Measurements from ENCODE around the gene DHPS. TPM values are rescaled to one million over a fixed set of nuclear protein-coding genes. Genes with fewer than 3 reads are reported as not detected.
"Not testable (repeated sequence)": the region's sequence is repeated elsewhere in the genome, so short reads cannot be mapped to it uniquely, and the experiment has no call there.

DHPS gene
- total and polyA plus RNA-seq, 2 of the 4 experiments (the other 2 are of a cell fraction): 82.8 to 85.0 TPM

- ATAC-seq (ENCODE audit: low read depth); intact Hi-C loops (cut with micrococcal nuclease); H3K4me3 ChIP-seq (ENCODE audit: insufficient read depth, low read depth, low read length): not testable (repeated sequence)
Observed at GRCh38 chr19:12713304-12713703, 31.6 kb upstream of the DHPS start.

GRCh38 chr19:12712077-12712476 lies 30.4 kb upstream of the DHPS start:
- H2BK15ac ChIP-seq (ENCODE audit: low read depth, low read length); POLR2A ChIA-PET (ENCODE audit: unreplicated experiment); H4K5ac ChIP-seq (ENCODE audit: low read depth, low read length); H3K14ac ChIP-seq (replicated peaks; ENCODE audit: low read depth, low read length); dilution Hi-C loops (cut with HindIII; ENCODE audit: low sequenced_read_pairs, unreplicated experiment); H3K18ac ChIP-seq (ENCODE audit: low read depth, low read length); H3K9me3 ChIP-seq (ENCODE audit: control insufficient read depth, insufficient read depth, low read length); ATAC-seq (ENCODE audit: low read depth); H3K4ac ChIP-seq (ENCODE audit: low read depth, low read length); H4K8ac ChIP-seq (ENCODE audit: low read depth in 2 of 2, low read length in 2 of 2); intact Hi-C loops (cut with micrococcal nuclease); H2AK5ac ChIP-seq (ENCODE audit: low read depth, low read length); H3K4me1 ChIP-seq (ENCODE audit: control insufficient read depth, insufficient read depth, low read length); H2BK120ac ChIP-seq (ENCODE audit: low read depth, low read length); DNase-seq; H3K4me2 ChIP-seq (ENCODE audit: low read depth, low read length); H2AK9ac ChIP-seq (replicated peaks; ENCODE audit: low read depth, low read length, poor library complexity); H2BK20ac ChIP-seq (ENCODE audit: low read depth, low read length); H3K27me3 ChIP-seq (ENCODE audit: control insufficient read depth, insufficient read depth, low read length); H3K4me3 ChIP-seq (ENCODE audit: insufficient read depth, low read depth, low read length); BruUV-seq (replicated peaks); CTCF ChIA-PET; H3K9me1 ChIP-seq (ENCODE audit: insufficient read depth, low read length); H2AFZ ChIP-seq (replicated peaks; ENCODE audit: low read length, poor library complexity); H3K27ac ChIP-seq (ENCODE audit: insufficient read depth, low read length); H4K91ac ChIP-seq (ENCODE audit: insufficient read depth, low read depth, low read length); in situ Hi-C loops (cut with MboI; ENCODE audit: low sequenced_read_pairs); H3K23ac ChIP-seq (ENCODE audit: low read depth, low read length); H3K56ac ChIP-seq (ENCODE audit: extremely low read depth, insufficient read depth, low read length); H3K9ac ChIP-seq (ENCODE audit: low read depth, low read length); H2BK5ac ChIP-seq (ENCODE audit: low read depth, low read length, poor library complexity, severe bottlenecking): not testable (repeated sequence)
- WGBS, 2 experiments (ENCODE audit: extremely low coverage in 2 of 2, insufficient read length in 1 of 2): no CpG with 5 or more reads among the region's 14 CpGs
- Histone ChIP-seq H4K20me1 (ENCODE audit: insufficient read depth, low read length) (peaks cover 13% of the 10 kb centered on the region), H3K36me3 (ENCODE audit: control insufficient read depth, insufficient read depth, low read length) (peaks cover 66% of the 10 kb centered on the region), H3K79me1 (ENCODE audit: low read depth in 1 of 2, low read length in 2 of 2) (peaks cover 25 to 47% of the 10 kb centered on the region in 2 experiments)

More at GRCh38 chr19:12713304-12713703, 31.6 kb upstream of the DHPS start:
- H4K5ac ChIP-seq (ENCODE audit: low read depth, low read length); H3K9me1 ChIP-seq (ENCODE audit: insufficient read depth, low read length); dilution Hi-C loops (cut with HindIII; ENCODE audit: low sequenced_read_pairs, unreplicated experiment); H3K23ac ChIP-seq (ENCODE audit: low read depth, low read length); H3K9ac ChIP-seq (ENCODE audit: low read depth, low read length); H2BK120ac ChIP-seq (ENCODE audit: low read depth, low read length); H3K14ac ChIP-seq (replicated peaks; ENCODE audit: low read depth, low read length); H2BK5ac ChIP-seq (ENCODE audit: low read depth, low read length, poor library complexity, severe bottlenecking); H2AK5ac ChIP-seq (ENCODE audit: low read depth, low read length); H2BK15ac ChIP-seq (ENCODE audit: low read depth, low read length); H3K56ac ChIP-seq (ENCODE audit: extremely low read depth, insufficient read depth, low read length); H4K8ac ChIP-seq (ENCODE audit: low read depth in 2 of 2, low read length in 2 of 2); H3K4me1 ChIP-seq (ENCODE audit: control insufficient read depth, insufficient read depth, low read length); in situ Hi-C loops (cut with MboI; ENCODE audit: low sequenced_read_pairs); H2AK9ac ChIP-seq (replicated peaks; ENCODE audit: low read depth, low read length, poor library complexity); H3K18ac ChIP-seq (ENCODE audit: low read depth, low read length); CTCF ChIA-PET; H2AFZ ChIP-seq (replicated peaks; ENCODE audit: low read length, poor library complexity); H3K27me3 ChIP-seq (ENCODE audit: control insufficient read depth, insufficient read depth, low read length); H4K91ac ChIP-seq (ENCODE audit: insufficient read depth, low read depth, low read length); H3K4ac ChIP-seq (ENCODE audit: low read depth, low read length); H2BK20ac ChIP-seq (ENCODE audit: low read depth, low read length); DNase-seq; H3K4me2 ChIP-seq (ENCODE audit: low read depth, low read length); H3K9me3 ChIP-seq (ENCODE audit: control insufficient read depth, insufficient read depth, low read length); H3K27ac ChIP-seq (ENCODE audit: insufficient read depth, low read length); BruUV-seq (replicated peaks): not testable (repeated sequence)
- H4K20me1 ChIP-seq (ENCODE audit: insufficient read depth, low read length): peaks cover 13% of the 10 kb centered on the region
- peaks cover 25 to 53% of the 10 kb centered on the region in 2 experiments for H3K79me1 ChIP-seq (ENCODE audit: low read depth in 1 of 2, low read length in 2 of 2)
- WGBS, 2 experiments (ENCODE audit: extremely low coverage in 2 of 2, insufficient read length in 1 of 2): no CpG with 5 or more reads among the region's 9 CpGs
- POLR2A ChIA-PET (ENCODE audit: unreplicated experiment): interaction anchor here (0.5 kb wide), 1 partner anchor 31 kb away, joined by 4 read pairs; no protein-coding TSS in a partner anchor
- H3K36me3 ChIP-seq (ENCODE audit: control insufficient read depth, insufficient read depth, low read length): peaks cover 64% of the 10 kb centered on the region
